Measurements from ENCODE around the gene AGR3.

The AGR3 gene

DNA sequence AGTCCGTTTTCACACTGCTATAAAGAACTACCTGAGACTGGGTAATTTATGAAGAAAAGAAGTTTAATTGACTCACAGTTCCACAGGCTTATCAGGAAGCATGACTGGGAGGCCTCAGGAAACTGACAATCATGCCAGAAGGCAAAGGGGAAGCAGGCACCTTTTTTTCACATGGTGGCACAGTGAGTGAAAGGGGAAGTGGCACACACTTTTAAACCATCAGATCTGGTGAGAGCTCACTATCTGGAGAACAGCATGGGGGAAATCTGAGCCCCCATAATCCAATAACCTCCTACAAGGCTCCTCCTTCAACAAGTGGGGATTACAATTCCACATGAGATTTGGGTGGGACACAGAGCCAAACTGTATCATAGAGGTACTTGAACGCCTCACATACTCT, 30.0 kb downstream of the AGR3 start:
- no peak for DNase-seq (ENCODE audit: low read depth)
- no peak overlapping the region for H3K4me3 ChIP-seq (ENCODE audit: low read depth, low read length)
- TF ChIP-seq, protein P1, sequence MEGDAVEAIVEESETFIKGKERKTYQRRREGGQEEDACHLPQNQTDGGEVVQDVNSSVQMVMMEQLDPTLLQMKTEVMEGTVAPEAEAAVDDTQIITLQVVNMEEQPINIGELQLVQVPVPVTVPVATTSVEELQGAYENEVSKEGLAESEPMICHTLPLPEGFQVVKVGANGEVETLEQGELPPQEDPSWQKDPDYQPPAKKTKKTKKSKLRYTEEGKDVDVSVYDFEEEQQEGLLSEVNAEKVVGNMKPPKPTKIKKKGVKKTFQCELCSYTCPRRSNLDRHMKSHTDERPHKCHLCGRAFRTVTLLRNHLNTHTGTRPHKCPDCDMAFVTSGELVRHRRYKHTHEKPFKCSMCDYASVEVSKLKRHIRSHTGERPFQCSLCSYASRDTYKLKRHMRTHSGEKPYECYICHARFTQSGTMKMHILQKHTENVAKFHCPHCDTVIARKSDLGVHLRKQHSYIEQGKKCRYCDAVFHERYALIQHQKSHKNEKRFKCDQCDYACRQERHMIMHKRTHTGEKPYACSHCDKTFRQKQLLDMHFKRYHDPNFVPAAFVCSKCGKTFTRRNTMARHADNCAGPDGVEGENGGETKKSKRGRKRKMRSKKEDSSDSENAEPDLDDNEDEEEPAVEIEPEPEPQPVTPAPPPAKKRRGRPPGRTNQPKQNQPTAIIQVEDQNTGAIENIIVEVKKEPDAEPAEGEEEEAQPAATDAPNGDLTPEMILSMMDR (IDR thresholded peaks at IDR 0.05; ENCODE audit: insufficient read depth, low read depth, low read length, missing control alignments) = no peak

DNA sequence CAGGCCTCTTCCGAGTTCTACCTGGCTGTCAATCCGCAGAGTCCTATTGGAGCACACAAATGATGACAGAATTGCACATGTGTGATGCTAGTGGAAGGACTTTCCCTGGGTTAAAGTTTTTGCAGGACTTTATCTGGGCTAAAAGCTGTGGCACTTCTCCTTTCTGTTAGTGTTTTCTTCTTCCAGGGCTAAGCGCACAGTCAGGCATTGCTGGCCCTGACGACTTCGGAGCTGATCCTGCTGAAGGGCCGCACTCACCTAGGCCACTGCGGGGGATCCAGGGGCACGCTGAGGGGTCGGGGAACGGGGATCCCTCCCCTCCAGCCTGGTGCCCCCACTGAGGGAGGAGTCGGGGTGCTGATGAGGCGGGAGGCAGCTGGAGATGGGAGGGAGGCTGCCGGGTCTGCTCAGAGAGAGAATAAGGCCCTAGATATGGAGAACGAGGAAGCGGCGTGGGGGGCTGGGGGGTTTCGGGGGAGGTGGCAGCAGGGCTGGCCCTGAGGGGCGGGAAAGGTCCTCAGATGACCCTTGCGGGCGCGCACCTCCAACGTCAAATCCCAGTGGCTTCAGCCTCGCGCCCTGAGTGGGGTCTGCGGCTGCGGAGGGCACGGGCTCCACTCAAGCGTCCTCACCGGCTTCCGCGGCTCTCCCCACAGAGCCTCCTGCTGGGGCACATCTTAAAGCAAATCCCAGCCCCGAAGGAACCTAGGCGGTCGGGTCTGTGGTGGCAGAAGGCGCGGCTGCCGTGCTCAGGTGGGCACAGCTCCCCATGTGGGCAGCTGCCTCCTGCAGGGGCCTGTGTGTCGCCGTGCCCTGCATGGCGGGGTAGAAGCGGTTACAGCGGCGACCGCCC, 30.9 kb downstream of the AGR3 start:
- no peak for DNase-seq (ENCODE audit: low read depth)
- H3K4me3 ChIP-seq (ENCODE audit: low read depth, low read length) = no peak overlapping the region
- TF ChIP-seq, protein P1 (IDR thresholded peaks at IDR 0.05; ENCODE audit: insufficient read depth, low read depth, low read length, missing control alignments) = no peak

DNA sequence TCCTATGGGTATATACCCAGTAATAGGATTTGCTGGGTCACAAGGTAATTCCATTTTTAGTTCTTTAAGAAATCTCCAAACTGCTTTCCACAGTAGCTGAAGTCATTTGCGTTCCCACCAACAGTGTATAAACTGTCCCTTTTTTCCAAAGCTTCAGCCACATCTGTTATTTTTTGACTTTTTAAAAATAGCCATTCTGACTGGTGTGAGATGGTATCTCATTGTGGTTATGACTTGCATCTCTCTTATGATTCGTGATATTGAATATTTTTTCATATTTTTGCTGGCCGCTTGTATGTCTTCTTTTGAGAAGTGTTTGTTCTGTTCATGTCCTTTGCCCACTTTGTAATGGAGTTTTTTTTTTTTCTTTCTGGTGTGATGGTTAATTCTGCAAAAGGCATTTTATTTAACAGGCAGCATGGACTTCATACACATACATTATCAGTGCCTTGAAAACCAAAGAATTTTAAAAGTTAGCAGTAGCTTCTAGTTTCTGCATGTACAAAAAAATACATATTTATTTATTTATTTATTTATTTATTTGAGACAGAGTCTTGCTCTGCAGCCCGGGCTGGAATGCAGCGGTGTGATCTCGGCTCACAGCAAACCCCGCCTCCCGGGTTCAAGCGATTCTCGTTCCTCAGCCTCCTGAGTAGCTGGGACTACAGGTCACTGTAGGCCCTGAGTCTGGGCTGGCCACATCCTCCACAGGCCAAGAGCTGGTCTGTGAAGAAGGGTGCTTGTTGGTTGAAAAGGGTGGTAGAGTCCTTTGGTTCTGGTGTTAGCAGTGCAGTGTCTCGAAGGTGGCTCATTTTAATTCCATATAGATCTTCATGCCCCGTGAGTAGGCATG, 32.3 kb downstream of the AGR3 start:
- TF ChIP-seq, protein P1 (IDR thresholded peaks at IDR 0.05; ENCODE audit: insufficient read depth, low read depth, low read length, missing control alignments) = no peak
- no peak for DNase-seq (ENCODE audit: low read depth)
- no peak overlapping the region for H3K4me3 ChIP-seq (ENCODE audit: low read depth, low read length)

DNA sequence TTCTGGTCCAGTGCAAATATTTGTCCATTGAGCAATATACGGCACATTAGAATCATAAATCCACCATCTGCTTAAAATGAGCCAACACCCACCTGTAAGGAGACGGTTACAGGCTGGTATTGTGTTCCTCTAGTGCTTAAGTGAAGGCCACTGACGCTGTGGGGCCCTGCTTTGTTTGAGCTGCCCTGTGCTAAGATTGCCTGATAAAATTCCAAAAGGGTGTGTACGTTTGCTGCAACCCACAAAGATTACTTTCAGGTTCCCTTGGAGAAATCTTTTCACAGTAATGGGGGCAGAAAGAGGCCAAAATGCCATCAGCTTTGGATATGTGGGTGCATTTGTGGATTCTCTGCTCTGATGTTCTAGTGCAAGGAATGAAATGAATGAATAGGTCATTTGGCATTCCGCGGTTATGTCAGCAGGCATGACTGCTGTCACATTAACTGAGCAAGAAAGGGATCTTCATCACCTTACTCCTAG, 34.4 kb downstream of the AGR3 start:
- no peak for DNase-seq (ENCODE audit: low read depth)
- TF ChIP-seq, protein P1 (IDR thresholded peaks at IDR 0.05; ENCODE audit: insufficient read depth, low read depth, low read length, missing control alignments) = no peak
- H3K4me3 ChIP-seq (ENCODE audit: low read depth, low read length) = no peak overlapping the region

DNA sequence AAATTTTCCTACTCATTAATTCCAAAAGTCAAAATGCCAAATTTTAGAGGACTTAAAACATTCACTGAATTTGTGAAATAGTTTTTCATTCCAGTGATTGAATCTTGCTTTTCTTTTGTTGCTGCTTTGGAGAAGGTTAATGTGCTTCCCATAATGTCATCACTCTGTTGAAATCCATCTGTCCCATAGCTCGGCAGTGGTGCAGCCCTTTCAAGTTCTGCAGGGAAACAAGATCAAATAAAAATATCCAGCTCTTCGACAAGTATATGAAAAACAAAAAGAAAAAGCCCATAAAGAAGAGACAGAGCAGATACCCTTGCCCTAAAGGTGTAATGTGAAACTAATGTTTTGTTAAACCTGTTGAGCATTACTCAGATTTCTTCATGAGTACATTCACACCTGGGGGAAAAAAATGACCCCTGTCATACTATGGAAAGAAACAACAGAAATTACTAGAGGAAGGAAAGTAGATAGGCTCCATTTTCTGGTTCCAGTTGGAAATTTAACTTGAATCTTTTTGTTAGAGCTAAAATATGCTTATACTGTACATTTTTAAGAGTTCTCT, 35.1 kb downstream of the AGR3 start:
- DNase-seq (ENCODE audit: low read depth) = no peak
- TF ChIP-seq, protein P1 (IDR thresholded peaks at IDR 0.05; ENCODE audit: insufficient read depth, low read depth, low read length, missing control alignments) = no peak
- H3K4me3 ChIP-seq (ENCODE audit: low read depth, low read length) = no peak overlapping the region

DNA sequence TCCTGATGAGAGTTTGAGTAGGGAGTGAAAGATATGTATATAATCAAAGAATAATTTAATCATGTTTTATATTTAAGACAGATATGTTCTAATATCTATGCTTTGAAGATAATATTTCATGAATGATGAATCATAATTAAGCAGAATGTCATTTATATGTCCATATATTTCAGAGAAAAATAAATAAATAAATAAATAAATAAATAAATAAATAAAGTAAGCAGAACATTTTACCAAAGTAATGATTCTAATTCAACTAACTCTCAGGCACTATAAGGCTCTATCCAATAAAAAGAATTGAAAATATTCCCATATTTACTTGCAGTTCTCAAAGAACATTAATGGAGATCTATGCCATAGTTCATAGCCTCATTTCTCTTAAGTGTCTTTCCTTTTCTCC, 36.0 kb downstream of the AGR3 start:
- no peak for DNase-seq (ENCODE audit: low read depth)
- no peak overlapping the region for H3K4me3 ChIP-seq (ENCODE audit: low read depth, low read length)
- TF ChIP-seq, protein P1 (IDR thresholded peaks at IDR 0.05; ENCODE audit: insufficient read depth, low read depth, low read length, missing control alignments) = no peak

Measured in GM12865 (cell line).